Kidney epithelial cell (primary cell): ENCODE measurements around the gene COL27A1. TPM values are rescaled to one million over a fixed set of nuclear protein-coding genes. Genes with fewer than 3 reads are reported as not detected.

Experiments used
- DNase-seq: peaks from one replicate; pipeline ENCODE4 v3.0.0-alpha.2; 2010; ENCODE audit warnings: low read depth
- H3K27me3 ChIP-seq: 2 replicates; pipeline ENCODE4 v1.6.0; 2011; ENCODE audit warnings: low read length; ENCODE audit not compliant: control insufficient read depth, insufficient read depth
- H3K36me3 ChIP-seq: 2 replicates; pipeline ENCODE4 v1.5.1; 2011; ENCODE audit warnings: low read length; ENCODE audit not compliant: control insufficient read depth, insufficient read depth
- H3K4me3 ChIP-seq: 2 replicates; pipeline ENCODE4 v1.5.1; 2011; ENCODE audit warnings: low read depth, mild to moderate bottlenecking, control low read depth, low read length
- CTCF ChIP-seq: IDR thresholded peaks from 2 replicates; pipeline ENCODE4 v1.5.1; 2011; ENCODE audit warnings: mild to moderate bottlenecking, moderate library complexity, low read length, control low read depth, inconsistent platforms; ENCODE audit not compliant: insufficient read depth, poor library complexity, severe bottlenecking
- total RNA-seq: library from RNA; depleted of rRNA; stranded (reverse); fragments of >200 nt; gene quantifications from 2 replicates; pipeline ENCODE4 v1.2.3, GENCODE V29; 2015

Gene COL27A1
- total RNA-seq, 1 donor from 2014 or later = 8.4 TPM

GRCh38 chr9:114271556-114272510, 116.5 kb downstream of the COL27A1 start:
- Histone ChIP-seq H3K36me3 (no peaks in the 10 kb centered on the region), H3K4me3 (no peak overlapping the region), H3K27me3 (no peaks in the 10 kb centered on the region)
- TF ChIP-seq CTCF = peak; percentile 28
- DNase-seq = no peak

GRCh38 chr9:114272739-114273431, 117.5 kb downstream of the COL27A1 start:
- TF ChIP-seq CTCF = no peak
- no peak for DNase-seq
- Histone ChIP-seq H3K27me3 (no peaks in the 10 kb centered on the region), H3K36me3 (no peaks in the 10 kb centered on the region), H3K4me3 (no peak overlapping the region)

GRCh38 chr9:114273461-114273881, 118.1 kb downstream of the COL27A1 start:
- no peak for DNase-seq
- no peak for TF ChIP-seq CTCF
- no peak overlapping the region for H3K4me3 ChIP-seq
- no peaks in the 10 kb centered on the region for H3K36me3 ChIP-seq
- H3K27me3 ChIP-seq = no peaks in the 10 kb centered on the region

GRCh38 chr9:114274217-114274616, 118.9 kb downstream of the COL27A1 start:
- Histone ChIP-seq H3K4me3 (no peak overlapping the region), H3K27me3 (no peaks in the 10 kb centered on the region), H3K36me3 (no peaks in the 10 kb centered on the region)
- no peak for DNase-seq
- TF ChIP-seq CTCF = no peak

GRCh38 chr9:114275246-114276004, 120.1 kb downstream of the COL27A1 start:
- TF ChIP-seq CTCF = no peak
- Histone ChIP-seq H3K36me3 (no peaks in the 10 kb centered on the region), H3K4me3 (no peak overlapping the region), H3K27me3 (no peaks in the 10 kb centered on the region)
- no peak for DNase-seq
